ENCODE measurements around the gene BCL11A.

GRCh38 chr2:60465736-60466135, 87.7 kb downstream of the BCL11A start:
- TF ChIP-seq POLR2A (IDR thresholded peaks at IDR 0.05) (no peak), CTCF (IDR thresholded peaks at IDR 0.05) (no peak), POLR2AphosphoS5 (IDR thresholded peaks at IDR 0.05) (no peak), EP300 (IDR thresholded peaks at IDR 0.05) (no peak)
